Activated T-cell treated with anti-CD3 and anti-CD28 coated beads for 24 hours (primary cell): ENCODE measurements around the gene FES.

Experiments used
- DNase-seq: peaks from one replicate; pipeline ENCODE4 v3.0.0-alpha.2; 2020; ENCODE audit warnings: low read depth

FES gene

GRCh38 chr15:90876512-90877170 is 7.7 kb upstream of the FES start:
- DNase-seq, result no peak

- DNase-seq, result no peak
Observed at GRCh38 chr15:90877315-90877714, 7.0 kb upstream of the FES start.

- DNase-seq, result no peak
Observed at GRCh38 chr15:90877996-90878395, 6.3 kb upstream of the FES start.

- DNase-seq, result no peak
Observed at GRCh38 chr15:90878660-90879059, 5.6 kb upstream of the FES start.

GRCh38 chr15:90879730-90880366 is 4.5 kb upstream of the FES start:
- DNase-seq, result no peak

GRCh38 chr15:90880381-90881145 is 3.7 kb upstream of the FES start:
- no peak for DNase-seq

- DNase-seq, result no peak
Observed at GRCh38 chr15:90881181-90881977, 2.9 kb upstream of the FES start.

GRCh38 chr15:90881978-90882721 is 2.2 kb upstream of the FES start:
- DNase-seq, result no peak

GRCh38 chr15:90882781-90883525 is 1.4 kb upstream of the FES start:
- no peak for DNase-seq

GRCh38 chr15:90883526-90883975 is 753 bp upstream of the FES start:
- no peak for DNase-seq

- DNase-seq, result no peak
Observed at GRCh38 chr15:90884719-90885431, 571 bp downstream of the FES start.

- peak; percentile 72 for DNase-seq
Observed at GRCh38 chr15:90885432-90886290, 1.4 kb downstream of the FES start.

- no peak for DNase-seq
Observed at GRCh38 chr15:90886291-90886614, 1.9 kb downstream of the FES start.

GRCh38 chr15:90887037-90887481 is 2.8 kb downstream of the FES start:
- no peak for DNase-seq

- no peak for DNase-seq
Observed at GRCh38 chr15:90889313-90889730, 5.0 kb downstream of the FES start.

GRCh38 chr15:90889736-90890456 is 5.6 kb downstream of the FES start:
- no peak for DNase-seq

- no peak for DNase-seq
Observed at GRCh38 chr15:90890839-90891238, 6.5 kb downstream of the FES start.

- DNase-seq, result no peak
Observed at GRCh38 chr15:90891346-90891949, 7.1 kb downstream of the FES start.
